Prostate gland (tissue), 2 donors: ENCODE measurements around the gene CROCC2.

Source experiments
- CTCF ChIP-seq, 4 experiments: fragments of 200-600 bp in 2 of 4; fragments of 450-650 bp in 2 of 4; sonication (generic) in 2 of 4; IDR thresholded peaks; 1 replicate in 3 of 4; 2 replicates in 1 of 4; pipeline ENCODE4 v1.5.1; 2016 to 2019; ENCODE audit warnings: antibody characterized with exemption in 4 of 4, mild to moderate bottlenecking in 2 of 4, moderate library complexity in 2 of 4
- POLR2A ChIP-seq: fragments of 450-650 bp; IDR thresholded peaks from one replicate; pipeline ENCODE4 v1.6.1; 2016; ENCODE audit warnings: antibody characterized with exemption, mild to moderate bottlenecking
- POLR2AphosphoS5 ChIP-seq: sonication (generic); formaldehyde crosslinking; IDR thresholded peaks from one replicate; pipeline ENCODE4 v1.6.1; 2017; ENCODE audit warnings: antibody characterized with exemption

- TF ChIP-seq POLR2AphosphoS5 (no peak), CTCF (IDR thresholded peaks at IDR 0.05) (no peak), POLR2A (no peak)
Observed at GRCh38 chr2:240884745-240885144, 21.4 kb upstream of the CROCC2 start.
